IMR-90 (cell line): ENCODE data around the gene DSN1. TPM values are rescaled to one million over a fixed set of nuclear protein-coding genes. Genes with fewer than 3 reads are reported as not detected.

Source experiments
- ATAC-seq: fragments of 200-7000 bp; cut with Tn5 transposase; 2 replicates; pipeline ENCODE4 v1.9.1; 2020; ENCODE audit warnings: low read depth, mild to moderate bottlenecking, moderate library complexity
- BruUV-seq: library from RNA; stranded (reverse); fragments of 400-500 nt; replicated peaks from 2 replicates; lab custom pipeline; 2021; lab: Mats Ljungman, UMichigan
- CTCF ChIA-PET: fragments of 300-600 bp; formaldehyde crosslinking; extraction: SDS; loops from one replicate; lab custom pipeline; 2021; ENCODE audit warnings: antibody characterized with exemption; lab: Yijun Ruan, JAX
- POLR2A ChIA-PET: fragments of 300-600 bp; sonication (Branson Sonifier 250); formaldehyde crosslinking; loops from one replicate; lab custom pipeline; 2022; ENCODE audit warnings: antibody characterized with exemption; ENCODE audit not compliant: unreplicated experiment; lab: Charles Lee
- DNase-seq: peaks from one replicate; pipeline ENCODE4 v3.0.0; 2013
- H2AFZ ChIP-seq: replicated peaks from 2 replicates; pipeline ENCODE3; 2013; ENCODE audit warnings: low read length, mild to moderate bottlenecking; ENCODE audit not compliant: poor library complexity
- H2AK5ac ChIP-seq: 2 replicates; pipeline ENCODE4 v1.6.1; 2013; ENCODE audit warnings: low read depth, low read length, inconsistent platforms
- H2AK9ac ChIP-seq: replicated peaks from 2 replicates; pipeline ENCODE3; 2013; ENCODE audit warnings: mild to moderate bottlenecking, low read depth, low read length, moderate library complexity; ENCODE audit not compliant: poor library complexity
- H2BK120ac ChIP-seq: 2 replicates; pipeline ENCODE4 v1.6.1; 2013; ENCODE audit warnings: low read depth, low read length, inconsistent platforms
- H2BK15ac ChIP-seq: 3 replicates; pipeline ENCODE4 v1.6.1; 2013; ENCODE audit warnings: low read depth, low read length, inconsistent platforms
- H2BK20ac ChIP-seq: 2 replicates; pipeline ENCODE4 v1.6.1; 2013; ENCODE audit warnings: low read depth, mild to moderate bottlenecking, inconsistent platforms, low read length, moderate library complexity
- H2BK5ac ChIP-seq: 2 replicates; pipeline ENCODE4 v1.6.1; 2013; ENCODE audit warnings: mild to moderate bottlenecking, low read depth, low read length, inconsistent platforms; ENCODE audit not compliant: poor library complexity, severe bottlenecking
- H3K14ac ChIP-seq: replicated peaks from 2 replicates; pipeline ENCODE4 v1.6.1; 2013; ENCODE audit warnings: low read depth, low read length, inconsistent platforms
- H3K18ac ChIP-seq: 2 replicates; pipeline ENCODE4 v1.6.1; 2013; ENCODE audit warnings: low read depth, low read length, control low read depth
- H3K23ac ChIP-seq: 2 replicates; pipeline ENCODE4 v1.6.1; 2013; ENCODE audit warnings: low read depth, low read length, inconsistent platforms
- H3K27ac ChIP-seq: 2 replicates; pipeline ENCODE4 v1.5.1; 2013; ENCODE audit warnings: mild to moderate bottlenecking, control low read depth, low read length; ENCODE audit not compliant: insufficient read depth
- H3K27me3 ChIP-seq: 2 replicates; pipeline ENCODE4 v1.6.1; 2013; ENCODE audit warnings: low read length; ENCODE audit not compliant: control insufficient read depth, insufficient read depth
- H3K36me3 ChIP-seq: 2 replicates; pipeline ENCODE4 v1.6.1; 2013; ENCODE audit warnings: low read length, mixed read lengths; ENCODE audit not compliant: control insufficient read depth, insufficient read depth
- H3K4ac ChIP-seq: 2 replicates; pipeline ENCODE4 v1.6.1; 2013; ENCODE audit warnings: low read depth, low read length, inconsistent platforms
- H3K4me1 ChIP-seq: 2 replicates; pipeline ENCODE4 v1.6.1; 2013; ENCODE audit warnings: low read length, mixed read lengths; ENCODE audit not compliant: control insufficient read depth, insufficient read depth
- H3K4me2 ChIP-seq: 2 replicates; pipeline ENCODE4 v1.6.1; 2013; ENCODE audit warnings: low read depth, mild to moderate bottlenecking, control low read depth, low read length, moderate library complexity
- H3K4me3 ChIP-seq: 2 replicates; pipeline ENCODE4 v1.5.1; 2013; ENCODE audit warnings: low read depth, mild to moderate bottlenecking, control low read depth, low read length, moderate library complexity; ENCODE audit not compliant: insufficient read depth
- H3K56ac ChIP-seq: 2 replicates; pipeline ENCODE4 v1.6.1; 2013; ENCODE audit warnings: low read length, inconsistent platforms; ENCODE audit not compliant: insufficient read depth; ENCODE audit errors: extremely low read depth
- H3K79me1 ChIP-seq, 2 experiments: 2 replicates each; pipeline ENCODE4 v1.6.1; 2013; ENCODE audit warnings: low read length in 2 of 2, inconsistent platforms in 1 of 2, low read depth in 1 of 2
- H3K9ac ChIP-seq: 2 replicates; pipeline ENCODE4 v1.6.1; 2013; ENCODE audit warnings: low read depth, low read length, control low read depth
- H3K9me1 ChIP-seq: 2 replicates; pipeline ENCODE4 v1.6.1; 2013; ENCODE audit warnings: low read length, inconsistent platforms; ENCODE audit not compliant: insufficient read depth
- H3K9me3 ChIP-seq: 2 replicates; pipeline ENCODE4 v1.6.1; 2013; ENCODE audit warnings: low read length; ENCODE audit not compliant: control insufficient read depth, insufficient read depth
- H4K20me1 ChIP-seq: 2 replicates; pipeline ENCODE4 v1.6.1; 2013; ENCODE audit warnings: low read length, inconsistent platforms; ENCODE audit not compliant: insufficient read depth
- H4K5ac ChIP-seq: 2 replicates; pipeline ENCODE4 v1.6.1; 2013; ENCODE audit warnings: mild to moderate bottlenecking, low read depth, low read length, control low read depth
- H4K8ac ChIP-seq, 2 experiments: 2 replicates each; pipeline ENCODE4 v1.6.1; 2013; ENCODE audit warnings: low read depth in 2 of 2, low read length in 2 of 2, control low read depth in 1 of 2, inconsistent platforms in 1 of 2
- H4K91ac ChIP-seq: 2 replicates; pipeline ENCODE4 v1.6.1; 2013; ENCODE audit warnings: low read depth, low read length, inconsistent platforms; ENCODE audit not compliant: insufficient read depth
- BHLHE40 ChIP-seq: fragments of 150-350 bp; IDR thresholded peaks from 2 replicates; pipeline ENCODE4 v1.6.1; 2016; ENCODE audit warnings: mild to moderate bottlenecking, low read depth, low read length
- CEBPB ChIP-seq: IDR thresholded peaks from 2 replicates; pipeline ENCODE4 v1.6.1; 2012; ENCODE audit warnings: low read depth, low read length, improper control_type of control experiment
- MXI1 ChIP-seq: IDR thresholded peaks from 2 replicates; pipeline ENCODE4 v1.6.1; 2012; ENCODE audit warnings: low read depth, mild to moderate bottlenecking, low read length, moderate library complexity, borderline replicate concordance
- NFE2L2 ChIP-seq: fragments of 150-350 bp; IDR thresholded peaks from 2 replicates; pipeline ENCODE4 v1.6.1; 2016; ENCODE audit warnings: low read depth, mild to moderate bottlenecking, low read length
- RCOR1 ChIP-seq: IDR thresholded peaks from 2 replicates; pipeline ENCODE4 v1.6.1; 2012; ENCODE audit warnings: mild to moderate bottlenecking, low read length, improper control_type of control experiment; ENCODE audit not compliant: insufficient replicate concordance
- RFX5 ChIP-seq: IDR thresholded peaks from 2 replicates; pipeline ENCODE4 v1.8.0; 2012; ENCODE audit warnings: low read depth, mild to moderate bottlenecking, low read length, moderate library complexity
- SMC3 ChIP-seq: fragments of 150-350 bp; IDR thresholded peaks from 2 replicates; pipeline ENCODE4 v1.6.1; 2016; ENCODE audit warnings: low read depth, mild to moderate bottlenecking, antibody characterized with exemption, low read length, moderate library complexity
- WGBS, 2 experiments: methylation state at CpG; one replicate each; pipeline versions ENCODE4 v1.1.5 to v1.1.7; 2013; ENCODE audit warnings: missing lambda C conversion rate in 2 of 2; ENCODE audit not compliant: insufficient read length in 1 of 2; ENCODE audit errors: extremely low coverage in 2 of 2; 5-methylcytosine and 5-hydroxymethylcytosine counted together
- dilution Hi-C: fragments of 300-500 bp; cut with HindIII; formaldehyde crosslinking; loops from one replicate; pipeline ENCODE4 v1.14.3; 2018; ENCODE audit warnings: low sequenced_read_pairs; ENCODE audit not compliant: unreplicated experiment
- in situ Hi-C: fragments of 300-500 bp; cut with MboI; formaldehyde crosslinking; loops from 3 replicates; pipeline ENCODE4 v1.14.3; 2019; ENCODE audit warnings: low sequenced_read_pairs, inconsistent platforms, mixed read lengths
- intact Hi-C: fragments of 100-400 bp; cut with micrococcal nuclease; formaldehyde crosslinking; loops from 2 replicates; pipeline ENCODE4 v1.10.0; 2022
- polyA plus RNA-seq, 3 experiments: library from polyadenylated mRNA; depleted of rRNA; stranded (reverse); fragments of >200 nt; gene quantifications; 2 replicates each; pipeline ENCODE4 v1.2.3, GENCODE V29; 2012; ENCODE audit warnings: low replicate concordance in 1 of 3
- total RNA-seq: library from RNA; depleted of rRNA; stranded (reverse); fragments of >200 nt; gene quantifications from 2 replicates; pipeline ENCODE4 v1.2.3, GENCODE V29; 2012
- TF ChIP-seq, protein P1 (sequence below): conservative IDR thresholded peaks from 2 replicates; pipeline ENCODE4 v1.5.1; 2012; ENCODE audit warnings: mild to moderate bottlenecking, low read depth, low read length, improper control_type of control experiment

Gene DSN1
- total and polyA plus RNA-seq, 2 of the 4 experiments (the other 2 are of a cell fraction) = 10.5 to 16.3 TPM

GRCh38 chr20:36742558-36742957, 31.0 kb downstream of the DSN1 start:
- 80% methylated on average over 1 of the region's 2 CpGs; no CpG with 5 or more reads in 1 of the 2 experiments for WGBS, 2 experiments
- POLR2A ChIA-PET = no interaction called here

More at GRCh38 chr20:36742558-36742957, 31.0 kb downstream of the DSN1 start:
- no peak overlapping the region for H4K91ac ChIP-seq
- no peak overlapping the region for H3K4ac ChIP-seq
- H3K36me3 ChIP-seq = no peaks in the 10 kb centered on the region
- H3K9ac ChIP-seq = no peak overlapping the region
- H3K9me1 ChIP-seq = no peaks in the 10 kb centered on the region
- H3K23ac ChIP-seq = no peak overlapping the region
- H4K20me1 ChIP-seq = no peaks in the 10 kb centered on the region; the same call in 1 of the 2 replicates
- H2BK15ac ChIP-seq = no peak overlapping the region
- no peak overlapping the region for H2AK9ac ChIP-seq
- no peak overlapping the region for H2AK5ac ChIP-seq
- no peaks in the 10 kb centered on the region for H3K9me3 ChIP-seq
- CTCF ChIA-PET = interaction anchor here (0.8 kb wide), 1 partner anchor 10 kb away, joined by 3 read pairs; no protein-coding TSS in a partner anchor
- no peak overlapping the region for H4K5ac ChIP-seq
- no peak overlapping the region for H3K56ac ChIP-seq
- no peak overlapping the region for H3K4me3 ChIP-seq
- intact Hi-C loops = no loop called here
- no peak overlapping the region for H3K4me2 ChIP-seq
- no peak overlapping the region for H2BK5ac ChIP-seq
- DNase-seq (no peak), ATAC-seq (no peak)
- H3K79me1 ChIP-seq = peaks cover 15 to 18% of the 10 kb centered on the region in 2 experiments; a peak in 3 of 4 replicates
- H2BK20ac ChIP-seq = no peak overlapping the region
- no TSS peak for BruUV-seq
- no peak overlapping the region for H3K18ac ChIP-seq
- no peak overlapping the region for H3K14ac ChIP-seq
- no peak overlapping the region for H3K27ac ChIP-seq
- H3K4me1 ChIP-seq = peaks cover 2% of the 10 kb centered on the region; the same call in 1 of the 2 replicates
- TF ChIP-seq CEBPB (no peak), NFE2L2 (no peak), RCOR1 (no peak), BHLHE40 (no peak), RFX5 (no peak), MXI1 (no peak), SMC3 (no peak)
- TF ChIP-seq, protein P1, sequence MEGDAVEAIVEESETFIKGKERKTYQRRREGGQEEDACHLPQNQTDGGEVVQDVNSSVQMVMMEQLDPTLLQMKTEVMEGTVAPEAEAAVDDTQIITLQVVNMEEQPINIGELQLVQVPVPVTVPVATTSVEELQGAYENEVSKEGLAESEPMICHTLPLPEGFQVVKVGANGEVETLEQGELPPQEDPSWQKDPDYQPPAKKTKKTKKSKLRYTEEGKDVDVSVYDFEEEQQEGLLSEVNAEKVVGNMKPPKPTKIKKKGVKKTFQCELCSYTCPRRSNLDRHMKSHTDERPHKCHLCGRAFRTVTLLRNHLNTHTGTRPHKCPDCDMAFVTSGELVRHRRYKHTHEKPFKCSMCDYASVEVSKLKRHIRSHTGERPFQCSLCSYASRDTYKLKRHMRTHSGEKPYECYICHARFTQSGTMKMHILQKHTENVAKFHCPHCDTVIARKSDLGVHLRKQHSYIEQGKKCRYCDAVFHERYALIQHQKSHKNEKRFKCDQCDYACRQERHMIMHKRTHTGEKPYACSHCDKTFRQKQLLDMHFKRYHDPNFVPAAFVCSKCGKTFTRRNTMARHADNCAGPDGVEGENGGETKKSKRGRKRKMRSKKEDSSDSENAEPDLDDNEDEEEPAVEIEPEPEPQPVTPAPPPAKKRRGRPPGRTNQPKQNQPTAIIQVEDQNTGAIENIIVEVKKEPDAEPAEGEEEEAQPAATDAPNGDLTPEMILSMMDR = no peak
- no peak overlapping the region for H2AFZ ChIP-seq
- dilution Hi-C loops = no loop called here
- in situ Hi-C loops = no loop called here
- no peak overlapping the region for H2BK120ac ChIP-seq
- no peak overlapping the region for H4K8ac ChIP-seq
- H3K27me3 ChIP-seq = no peaks in the 10 kb centered on the region
